ENCODE results near the gene SCARF1. TPM values are rescaled to one million over a fixed set of nuclear protein-coding genes. Genes with fewer than 3 reads are reported as not detected.
A peak's percentile ranks its signal among the peaks of the same experiment; 100 is the strongest.

Gene SCARF1
- total RNA-seq, 1 donor from 2014 or later, result 4.0 TPM

GRCh38 chr17:1651559-1651844, 6.0 kb upstream of the SCARF1 start:
- no peak for DNase-seq
- TF ChIP-seq CTCF (IDR thresholded peaks at IDR 0.05; ENCODE audit: partially characterized antibody, unreplicated experiment), result no peak
- no peak overlapping the region for H3K27ac Mint-ChIP-seq (ENCODE audit: unreplicated experiment)

GRCh38 chr17:1650731-1651558, 5.4 kb upstream of the SCARF1 start:
- peaks cover 2% of the 10 kb centered on the region for H3K27me3 Mint-ChIP-seq (ENCODE audit: unreplicated experiment)
- peaks cover 12% of the 10 kb centered on the region for H3K36me3 Mint-ChIP-seq (ENCODE audit: unreplicated experiment)
- no peak overlapping the region for H3K4me3 Mint-ChIP-seq (ENCODE audit: unreplicated experiment)
- TF ChIP-seq CTCF (IDR thresholded peaks at IDR 0.05; ENCODE audit: partially characterized antibody, unreplicated experiment), result no peak
- H3K9me3 Mint-ChIP-seq (ENCODE audit: unreplicated experiment), result peaks cover 2% of the 10 kb centered on the region
- H3K27ac Mint-ChIP-seq (ENCODE audit: unreplicated experiment), result no peak overlapping the region
- DNase-seq, result no peak
- peaks cover 5% of the 10 kb centered on the region for H3K4me1 Mint-ChIP-seq (ENCODE audit: low read depth, unreplicated experiment)

More at GRCh38 chr17:1651559-1651844, 6.0 kb upstream of the SCARF1 start:
- H3K4me3 Mint-ChIP-seq (ENCODE audit: unreplicated experiment), result no peak overlapping the region
- peaks cover 4% of the 10 kb centered on the region for H3K4me1 Mint-ChIP-seq (ENCODE audit: low read depth, unreplicated experiment)
- peaks cover 15% of the 10 kb centered on the region for H3K36me3 Mint-ChIP-seq (ENCODE audit: unreplicated experiment)
- H3K27me3 Mint-ChIP-seq (ENCODE audit: unreplicated experiment), result peaks cover 2% of the 10 kb centered on the region
- H3K9me3 Mint-ChIP-seq (ENCODE audit: unreplicated experiment), result peaks cover 2% of the 10 kb centered on the region

GRCh38 chr17:1649844-1650501, 4.4 kb upstream of the SCARF1 start, which contains the start of gene RILP:
Gene RILP, minus strand, starts transcription at chr17:1649866. Its CDS starts 62 bp downstream, at chr17:1649804.
- H3K27ac Mint-ChIP-seq (ENCODE audit: unreplicated experiment), result no peak within 1 kb of the TSS
- H3K4me1 Mint-ChIP-seq (ENCODE audit: low read depth, unreplicated experiment), result peaks cover 13% of the 10 kb centered on the region
- peaks cover 8% of the 10 kb centered on the region for H3K36me3 Mint-ChIP-seq (ENCODE audit: unreplicated experiment)
- DNase-seq, result no peak
- peak within 1 kb of the TSS; percentile 25 for H3K4me3 Mint-ChIP-seq (ENCODE audit: unreplicated experiment)
- TF ChIP-seq CTCF (IDR thresholded peaks at IDR 0.05; ENCODE audit: partially characterized antibody, unreplicated experiment), result no peak
- H3K27me3 Mint-ChIP-seq (ENCODE audit: unreplicated experiment), result peaks cover 4% of the 10 kb centered on the region
- peaks cover 2% of the 10 kb centered on the region for H3K9me3 Mint-ChIP-seq (ENCODE audit: unreplicated experiment)

- peak; percentile 88 for TF ChIP-seq CTCF (IDR thresholded peaks at IDR 0.05; ENCODE audit: partially characterized antibody, unreplicated experiment)
- Mint-ChIP-seq H3K9me3 (ENCODE audit: unreplicated experiment) (peaks cover 4% of the 10 kb centered on the region), H3K27ac (ENCODE audit: unreplicated experiment) (no peak overlapping the region), H3K27me3 (ENCODE audit: unreplicated experiment) (peaks cover 4% of the 10 kb centered on the region), H3K36me3 (ENCODE audit: unreplicated experiment) (peaks cover 6% of the 10 kb centered on the region), H3K4me3 (ENCODE audit: unreplicated experiment) (no peak overlapping the region), H3K4me1 (ENCODE audit: low read depth, unreplicated experiment) (peaks cover 15% of the 10 kb centered on the region)
- peak; percentile 96 for DNase-seq
Measured at GRCh38 chr17:1648963-1649843, 3.7 kb upstream of the SCARF1 start.

Data from glutamatergic neuron (in vitro differentiated cells).